HG02852 (cell line): Measurements from ENCODE around the gene DCUN1D5.

Experiments
- ATAC-seq: cut with Tn5 transposase; IDR thresholded peaks from one replicate; pipeline ENCODE4 v1.9.1; 2021; ENCODE audit warnings: mild to moderate bottlenecking, moderate library complexity; ENCODE audit not compliant: unreplicated experiment

The DCUN1D5 gene

DNA sequence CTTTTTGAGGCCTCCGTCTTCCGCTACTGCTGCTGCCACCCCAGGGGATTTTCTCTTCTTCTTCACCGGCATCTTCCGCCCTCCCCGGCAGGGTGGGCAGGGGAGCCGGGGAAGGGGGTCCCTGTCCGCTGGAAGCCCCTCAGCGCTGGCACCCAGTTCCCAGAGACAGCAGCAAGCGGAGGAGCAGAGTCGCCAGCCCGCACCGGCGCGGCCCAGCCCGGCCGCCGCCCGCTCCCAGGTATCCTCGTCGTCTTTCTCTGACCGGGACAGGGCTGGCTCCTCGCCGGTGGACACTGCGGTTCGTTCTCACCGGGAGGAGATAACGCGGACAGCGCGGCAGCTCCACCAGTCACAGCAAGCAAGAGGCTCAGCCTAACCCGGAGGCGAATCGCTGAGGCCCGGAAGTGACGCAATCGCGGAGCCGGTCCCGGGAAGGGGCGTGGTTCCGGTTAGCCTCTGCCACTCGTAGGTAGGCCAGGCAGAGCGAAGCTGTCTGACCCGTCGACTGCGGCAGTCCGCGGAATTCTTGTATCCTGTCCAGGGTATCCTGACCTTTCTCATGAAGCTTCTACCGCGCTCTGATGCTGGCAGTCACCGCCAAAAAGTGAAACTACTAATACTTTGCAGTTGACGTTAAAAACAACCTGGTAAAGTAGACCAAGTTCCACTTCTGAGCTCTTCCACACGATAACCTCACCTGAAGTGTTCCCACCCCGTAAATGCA, at the start of gene DCUN1D5:
DCUN1D5 (minus strand) TSS at position 360 of the 724 bp plus-strand sequence; CDS start at position 72, 288 bp downstream.
- peak; percentile 99 for ATAC-seq

DNA sequence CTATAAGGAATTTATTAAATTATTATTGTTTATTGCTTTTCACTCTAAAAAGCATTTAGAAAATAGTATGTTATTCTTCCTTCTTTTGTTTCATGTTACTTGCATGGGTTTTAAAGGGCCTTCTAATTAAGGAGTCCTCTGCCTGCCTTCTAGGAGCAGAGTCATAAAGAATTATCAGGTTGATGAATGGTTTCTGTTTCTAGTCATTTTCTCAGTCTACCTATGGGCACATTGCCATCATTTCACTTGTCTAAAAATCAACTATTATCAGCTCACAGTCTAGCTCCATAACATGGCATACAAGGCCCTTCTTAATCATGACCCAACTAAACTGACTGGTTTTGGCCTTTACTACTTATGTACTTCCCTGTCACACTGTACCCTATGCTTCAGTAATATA, 33.5 kb upstream of the DCUN1D5 start:
- ATAC-seq = no peak

DNA sequence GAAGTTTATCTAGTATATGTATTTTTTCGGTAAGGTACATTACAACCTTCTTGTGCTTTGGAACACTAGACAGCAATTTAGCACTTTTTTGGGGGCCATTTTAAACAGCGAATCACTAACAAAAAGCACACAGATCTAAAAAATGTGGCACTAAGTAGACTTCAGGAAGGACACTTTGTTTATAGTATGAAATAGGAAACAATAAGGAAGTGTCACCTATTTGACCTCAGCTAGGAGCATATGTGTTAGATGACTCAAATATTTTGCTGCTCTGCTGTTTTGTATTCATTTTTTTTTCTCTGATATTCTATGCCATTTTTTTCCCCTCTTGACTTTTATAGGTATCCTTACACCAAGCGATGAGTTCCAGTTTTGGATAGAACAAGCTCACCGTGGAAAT, 22.9 kb upstream of the DCUN1D5 start:
- ATAC-seq = no peak

DNA sequence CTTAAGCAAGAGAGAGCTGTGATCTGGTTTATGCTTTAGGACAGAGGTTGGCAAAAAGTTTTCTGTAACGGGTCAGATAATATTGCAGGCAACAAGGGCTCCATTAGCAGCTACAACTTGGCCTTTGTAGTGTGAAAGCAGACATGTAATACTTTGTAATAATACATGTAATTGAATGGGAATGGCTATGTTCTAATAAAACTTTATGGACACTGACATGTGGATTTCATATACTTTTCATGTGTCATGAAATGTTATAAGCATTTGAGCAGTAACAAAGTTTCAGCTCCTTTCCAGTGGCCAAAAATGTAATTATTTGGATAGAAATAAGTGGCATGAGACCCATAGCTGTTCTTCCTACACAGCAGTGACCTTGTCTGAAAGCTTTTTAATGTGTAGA, 20.4 kb upstream of the DCUN1D5 start:
- ATAC-seq = no peak

DNA sequence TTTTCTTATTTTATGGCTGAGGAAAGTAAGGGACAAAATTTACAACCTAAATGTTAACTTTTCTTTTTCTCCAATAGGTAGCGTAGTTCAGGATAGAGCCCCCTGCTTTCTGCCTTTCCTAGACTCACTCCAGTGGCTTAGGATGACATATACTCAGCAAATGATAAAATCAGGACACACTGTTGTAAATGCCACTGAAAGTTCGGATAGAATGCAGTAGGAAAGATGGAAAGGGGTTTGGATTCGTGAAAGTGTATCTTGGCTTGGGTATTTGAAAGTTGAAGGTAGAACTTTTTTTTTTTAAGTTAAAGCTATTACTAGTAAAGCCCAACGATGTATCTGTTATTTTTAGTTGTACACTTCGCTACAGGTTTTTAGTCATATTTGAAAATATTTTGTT, 19.4 kb upstream of the DCUN1D5 start:
- ATAC-seq = no peak

DNA sequence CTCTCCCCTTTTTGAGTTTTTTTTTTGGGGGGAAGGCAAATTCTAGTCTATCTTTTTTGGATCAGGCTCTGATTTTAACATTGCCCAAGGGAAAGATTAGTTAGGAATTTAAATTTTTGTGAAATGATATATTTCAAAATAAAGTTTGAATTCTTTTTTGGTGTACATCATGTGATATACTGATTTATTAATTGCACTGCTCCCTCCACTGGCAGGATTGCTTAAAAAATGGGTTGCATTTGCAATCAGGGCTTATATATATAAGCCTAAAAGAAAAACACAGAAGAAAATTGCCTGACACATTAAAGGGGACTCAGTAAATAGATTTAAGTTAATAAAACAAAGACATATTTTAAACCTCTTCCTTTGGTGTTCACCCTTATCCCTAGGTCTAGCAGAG, 18.4 kb upstream of the DCUN1D5 start:
- ATAC-seq = no peak

DNA sequence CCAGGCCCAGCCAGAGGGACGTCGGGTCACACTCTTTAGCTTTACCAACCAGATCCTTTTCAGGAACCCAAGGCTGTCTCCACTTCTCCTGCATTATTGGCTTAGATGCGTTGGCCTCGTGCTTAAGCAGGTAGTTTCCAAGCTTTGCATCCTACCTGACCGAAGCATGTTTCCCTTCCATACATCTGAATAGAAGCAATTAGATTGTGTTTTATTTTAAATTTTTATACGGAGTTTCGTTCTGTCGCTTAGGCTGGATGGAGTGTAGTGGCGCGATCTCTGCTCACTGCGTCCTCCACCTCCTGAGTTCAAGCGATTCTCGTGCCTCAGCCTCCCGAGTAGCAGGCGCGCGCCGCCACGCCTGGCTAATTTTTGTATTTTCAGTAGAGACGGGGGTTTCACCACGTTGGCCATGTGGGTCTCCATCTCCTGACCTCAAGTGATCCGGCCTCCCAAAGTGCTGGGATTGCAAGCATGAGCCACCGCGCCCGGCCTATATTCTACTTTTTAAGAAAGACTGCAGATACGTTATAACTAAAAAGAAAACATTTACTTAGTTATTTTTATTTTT, 17.9 kb upstream of the DCUN1D5 start:
- no peak for ATAC-seq

DNA sequence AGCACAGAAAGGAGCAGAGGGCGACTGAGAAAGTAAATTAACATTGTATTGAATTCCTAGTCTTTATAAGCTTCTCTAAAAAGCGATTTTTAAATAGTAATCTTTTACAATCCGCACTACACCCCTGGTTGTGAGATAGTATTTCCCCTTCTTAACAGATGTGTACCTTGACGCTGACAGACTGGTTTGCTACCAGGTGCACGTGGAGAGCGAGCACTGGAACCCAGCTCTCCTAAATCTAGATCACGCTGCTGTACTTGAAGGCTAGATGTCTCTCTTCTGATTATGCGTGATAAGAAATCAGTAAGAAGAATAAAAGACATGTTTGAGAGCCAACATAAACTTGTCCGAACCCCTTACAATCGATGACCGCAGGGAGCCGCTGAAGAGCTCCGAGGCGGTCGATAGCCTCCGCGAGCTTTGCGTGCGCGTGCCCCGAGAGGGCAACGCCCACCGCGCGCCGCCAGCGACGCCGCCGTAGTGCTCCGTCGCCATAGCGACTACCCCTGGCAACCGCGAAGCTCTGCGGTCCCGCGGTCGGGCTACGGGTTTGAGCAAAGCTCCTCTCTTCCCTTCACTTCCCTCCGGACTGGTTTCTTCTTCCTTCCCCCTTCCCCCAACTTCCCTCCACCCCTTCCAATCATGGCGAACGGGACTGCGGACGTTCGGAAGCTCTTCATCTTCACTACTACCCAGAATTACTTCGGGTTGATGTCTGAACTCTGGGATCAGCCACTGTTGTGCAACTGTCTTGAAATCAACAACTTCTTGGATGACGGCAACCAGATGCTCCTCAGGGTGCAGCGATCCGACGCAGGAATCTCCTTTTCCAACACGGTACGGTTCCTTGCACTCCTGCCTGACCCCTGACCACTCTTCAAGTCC, 17.2 kb upstream of the DCUN1D5 start, which contains the start of gene DYNC2H1:
DYNC2H1 (plus strand) TSS at position 494 of the 885 bp plus-strand sequence; CDS start at position 643, 149 bp downstream.
- peak; percentile 100 for ATAC-seq

DNA sequence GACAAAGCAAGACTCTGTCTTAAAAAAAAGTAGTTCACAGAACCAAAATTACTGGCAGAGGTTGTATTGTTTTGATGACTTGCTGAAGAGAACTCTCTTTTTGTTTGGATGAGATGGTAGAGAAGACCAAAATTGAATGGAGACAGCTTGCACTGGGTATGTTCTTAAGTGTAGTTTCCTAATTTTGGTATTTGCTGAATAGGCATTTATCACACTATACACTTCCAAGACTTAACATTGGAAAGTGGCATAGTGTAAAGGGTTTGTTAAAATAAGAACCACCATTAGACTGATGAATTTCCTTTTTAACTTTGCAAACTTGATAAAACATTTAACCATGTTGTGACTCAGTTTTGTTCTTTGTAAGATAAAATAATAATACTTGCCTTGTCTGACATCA, 5.3 kb upstream of the DCUN1D5 start:
- no peak for ATAC-seq

DNA sequence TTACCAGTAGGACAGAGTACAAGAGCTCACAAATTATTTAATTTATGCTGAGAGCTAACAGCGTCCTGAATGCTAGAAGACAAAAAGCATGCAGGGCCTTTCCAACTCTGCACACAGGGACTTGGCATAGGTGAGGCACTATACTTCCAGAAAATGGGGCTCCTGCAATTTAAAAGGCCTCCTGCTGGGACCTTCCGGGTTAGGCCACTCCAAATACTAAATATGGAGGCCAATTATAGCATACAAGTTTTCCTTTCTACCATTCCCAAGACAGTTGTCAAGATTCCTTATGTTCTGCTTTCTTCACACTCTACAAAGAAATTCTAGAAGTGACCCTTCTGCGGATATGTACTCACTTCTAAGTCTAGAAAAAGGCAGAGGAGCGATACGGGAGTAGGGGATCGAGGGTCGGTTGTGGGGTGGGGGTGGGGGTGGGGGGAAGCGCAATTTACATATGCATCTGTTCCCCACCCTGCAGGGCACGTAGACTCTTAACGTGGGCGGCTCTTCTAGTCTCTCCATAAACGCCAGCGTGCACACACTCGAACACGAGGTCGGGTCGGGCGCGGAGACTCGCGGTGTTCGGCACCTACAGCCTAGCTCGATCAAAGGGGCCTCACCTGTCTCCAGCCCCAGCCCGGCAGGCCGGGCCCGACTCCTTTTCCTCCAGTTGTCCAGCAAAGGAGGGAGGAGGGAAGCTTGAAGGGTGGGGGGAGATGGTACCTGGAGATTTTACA, 728 bp downstream of the DCUN1D5 start:
- peak; percentile 50 for ATAC-seq

DNA sequence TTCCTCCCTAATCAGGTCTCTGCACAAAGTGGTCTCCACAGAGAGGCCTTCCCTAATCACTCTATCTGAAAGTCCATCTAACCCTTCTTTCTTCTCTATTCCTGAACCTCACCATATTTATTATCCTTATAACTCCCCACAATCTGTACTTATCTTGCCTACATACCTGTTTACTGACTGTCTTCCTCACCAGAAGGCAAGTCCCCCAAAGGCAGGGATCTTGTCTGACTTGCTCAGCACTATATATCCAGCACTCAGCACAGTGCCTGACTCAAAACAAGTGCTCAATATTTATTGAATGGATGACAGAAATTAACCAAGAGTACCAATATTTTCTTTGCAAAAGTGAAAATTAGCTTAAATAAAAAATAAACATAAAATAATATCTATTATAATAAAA, 5.5 kb downstream of the DCUN1D5 start:
- ATAC-seq = no peak

DNA sequence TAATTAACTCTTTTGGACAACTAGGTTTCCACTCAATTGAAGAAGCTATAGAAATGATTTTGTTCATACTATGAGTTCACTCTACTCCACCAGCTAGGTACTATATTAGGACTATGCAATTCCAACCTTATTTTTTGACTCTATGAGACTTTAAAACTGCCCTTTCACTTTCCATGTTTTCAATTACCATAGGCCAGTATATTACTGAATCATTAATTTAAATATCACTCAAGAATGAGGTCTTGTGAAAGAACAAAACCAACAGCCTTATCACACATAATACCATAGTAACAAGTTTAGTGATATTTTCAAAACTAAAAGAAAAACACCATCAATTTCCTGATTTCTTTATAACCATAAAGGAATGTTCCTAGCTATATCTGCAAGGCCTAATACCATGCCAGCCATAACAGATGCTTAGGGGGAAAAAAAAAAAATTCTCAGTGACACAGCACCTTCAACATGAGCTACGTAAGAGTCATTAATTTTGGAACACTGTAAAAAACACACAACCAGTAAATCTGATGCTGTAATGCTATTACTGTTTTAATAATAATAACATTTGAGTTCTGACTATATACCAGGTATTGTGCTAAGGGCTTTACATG, 6.1 kb downstream of the DCUN1D5 start:
- no peak for ATAC-seq

DNA sequence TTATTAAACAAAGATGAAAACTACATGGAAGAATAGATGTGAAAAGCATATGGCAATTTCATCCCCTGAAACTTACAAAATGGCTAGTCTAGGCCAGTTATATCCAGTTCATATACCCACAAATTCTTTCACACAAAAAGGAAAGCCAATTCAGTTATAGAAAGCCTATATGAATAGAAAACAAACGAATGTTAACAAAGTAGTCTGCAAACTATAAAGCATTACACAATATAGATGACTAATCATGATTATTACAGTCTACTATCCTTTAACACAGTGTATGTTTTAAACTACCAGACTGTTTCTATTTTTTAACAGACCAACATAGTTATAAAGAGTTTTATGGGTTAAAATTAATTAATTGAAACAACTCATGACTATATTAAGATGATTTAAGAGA, 12.1 kb downstream of the DCUN1D5 start:
- no peak for ATAC-seq

DNA sequence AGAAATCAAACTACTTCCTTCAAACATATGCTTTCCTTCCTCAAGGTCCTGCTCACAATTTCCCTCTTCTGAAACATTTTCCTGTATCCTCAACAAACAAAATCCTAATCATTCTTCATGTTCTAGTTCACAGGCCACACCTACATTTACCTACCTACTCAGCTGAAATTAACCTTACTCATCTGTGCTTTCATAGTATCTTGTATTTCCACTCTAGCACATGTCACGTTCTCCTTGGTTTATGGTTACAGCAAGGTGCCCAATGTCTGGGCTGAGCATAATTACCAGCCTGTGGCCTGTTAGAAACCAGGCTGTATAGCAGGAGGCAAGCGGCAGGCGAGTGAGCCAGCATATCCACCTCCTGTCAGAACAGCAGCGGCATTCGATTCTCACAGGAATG, 13.2 kb downstream of the DCUN1D5 start:
- ATAC-seq = no peak

DNA sequence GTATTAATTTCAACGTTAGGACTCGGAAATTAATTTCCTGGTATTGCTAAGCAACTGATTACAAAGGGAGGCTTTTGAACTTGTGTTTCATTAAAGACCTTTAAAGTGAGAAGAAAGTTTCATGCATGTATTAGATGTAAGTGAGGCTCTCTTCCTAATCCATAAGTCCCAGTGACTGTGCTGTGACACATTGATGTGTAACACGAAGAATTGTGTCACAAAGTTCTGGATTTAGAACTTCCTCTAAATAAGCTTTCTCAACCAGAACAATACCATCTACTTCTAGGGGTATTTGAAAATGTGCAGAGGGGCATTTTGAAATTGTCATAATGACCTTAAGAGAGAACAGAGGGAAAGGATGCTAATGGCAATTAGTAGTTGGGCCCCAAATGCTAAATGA, 14.4 kb downstream of the DCUN1D5 start:
- ATAC-seq = no peak

DNA sequence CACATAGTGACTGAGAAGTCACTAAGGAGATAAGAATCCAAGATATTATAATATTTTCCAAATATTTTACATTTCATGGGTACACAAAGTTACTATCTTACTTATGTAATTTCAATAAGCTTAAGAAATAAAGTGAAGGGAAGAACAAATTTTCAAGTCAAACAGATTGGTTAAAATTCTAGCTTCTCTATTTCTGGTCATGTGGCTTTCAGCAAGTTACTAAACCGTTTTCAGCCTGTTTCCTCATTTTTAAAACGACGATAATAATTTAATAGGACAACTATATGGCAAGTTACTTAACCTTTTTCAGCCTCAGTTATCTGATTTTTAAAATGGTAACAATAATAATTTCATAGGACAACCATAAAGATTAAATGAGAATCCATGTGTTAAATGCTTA, 15.6 kb downstream of the DCUN1D5 start:
- no peak for ATAC-seq

DNA sequence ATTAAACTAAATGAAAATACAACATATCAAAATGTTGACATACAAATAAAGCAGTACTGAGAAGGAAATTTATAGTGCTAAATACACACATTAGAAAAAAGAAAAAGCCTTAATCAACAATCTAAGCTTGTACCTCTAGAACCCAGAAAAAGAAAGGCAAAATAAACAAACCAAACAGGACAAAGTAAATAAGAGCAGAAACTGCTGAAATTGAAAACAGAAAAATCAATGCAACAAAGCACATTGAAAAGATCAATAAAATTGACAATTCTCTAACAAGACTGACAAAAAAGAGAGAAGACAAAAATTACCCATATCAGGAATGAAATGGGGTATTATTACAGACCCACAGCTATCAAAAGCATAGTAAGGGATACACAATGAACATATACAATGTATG, 21.0 kb downstream of the DCUN1D5 start:
- ATAC-seq = no peak

DNA sequence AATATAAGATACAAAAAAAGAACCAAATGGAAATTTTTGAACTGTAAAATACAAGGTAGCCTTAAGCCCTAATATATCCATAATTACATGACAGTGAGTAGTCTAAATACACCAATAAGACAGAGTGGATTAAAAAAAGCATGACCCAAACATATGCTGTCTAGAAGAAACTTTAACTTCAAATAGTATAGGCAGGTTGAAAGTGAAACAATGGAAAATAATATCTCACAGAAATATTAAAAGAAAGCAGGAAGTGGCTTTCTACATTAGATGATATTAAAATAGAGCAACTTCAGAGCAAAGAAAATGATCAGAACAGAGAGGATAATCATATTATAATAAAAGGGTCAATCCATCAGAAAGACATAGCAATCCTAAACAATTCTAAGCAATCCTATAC, 21.8 kb downstream of the DCUN1D5 start:
- no peak for ATAC-seq

DNA sequence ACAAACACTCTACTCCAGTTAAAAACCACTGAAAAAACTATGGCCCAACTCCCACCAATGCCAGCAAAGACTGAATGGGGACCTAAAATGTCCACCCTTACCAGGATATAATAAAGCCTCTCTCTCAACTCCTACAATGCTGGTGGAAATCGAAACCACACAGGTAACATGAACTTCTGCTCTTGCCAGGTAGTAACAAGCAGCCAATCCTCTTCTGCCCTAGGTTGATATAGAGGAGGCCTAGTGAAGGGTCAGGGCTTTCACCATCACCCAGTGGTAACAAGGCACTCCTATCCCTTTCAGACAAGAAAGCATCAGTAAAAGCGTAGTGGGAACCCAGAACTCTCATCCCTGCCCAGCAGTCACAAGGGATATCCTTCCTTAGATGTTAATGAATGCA, 22.6 kb downstream of the DCUN1D5 start:
- no peak for ATAC-seq

DNA sequence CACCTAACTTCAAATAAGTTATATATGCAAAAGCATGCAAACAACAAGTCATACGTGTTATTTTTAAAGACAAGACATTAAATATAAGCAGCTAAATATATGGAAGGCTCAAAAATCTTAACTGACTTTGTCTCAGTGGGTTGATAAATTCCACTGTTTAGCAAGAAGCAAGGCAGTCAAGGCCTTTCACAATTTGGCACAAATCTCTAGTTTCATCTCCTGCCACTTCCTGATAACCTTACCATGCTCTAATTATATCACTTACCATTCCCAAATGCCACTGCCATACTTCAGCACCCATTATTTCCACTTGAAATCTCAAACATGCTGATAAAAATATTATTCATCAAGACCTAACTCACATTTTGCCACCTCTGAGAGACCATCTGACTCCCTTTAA, 24.8 kb downstream of the DCUN1D5 start:
- ATAC-seq = no peak

DNA sequence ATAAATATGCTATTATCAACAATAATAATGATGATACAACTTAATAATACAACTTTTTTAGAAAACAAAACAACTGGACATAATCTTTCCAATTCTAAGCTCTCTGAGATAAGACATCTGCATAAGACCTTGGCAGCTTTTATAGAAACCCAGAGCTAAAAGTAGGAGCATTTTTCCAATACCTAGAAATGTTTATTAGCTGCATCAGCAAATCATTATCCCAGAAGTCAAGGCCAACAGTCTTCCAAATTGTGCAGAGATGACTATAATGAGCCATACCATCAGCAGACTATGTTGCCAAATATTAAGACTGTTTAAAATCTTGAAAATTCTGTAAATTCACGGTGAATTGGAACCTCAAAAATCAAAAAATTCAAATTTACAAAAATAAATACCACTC, 30.3 kb downstream of the DCUN1D5 start:
- ATAC-seq = no peak
